ENCODE measurements around the gene ANKS3.

The ANKS3 gene

DNA sequence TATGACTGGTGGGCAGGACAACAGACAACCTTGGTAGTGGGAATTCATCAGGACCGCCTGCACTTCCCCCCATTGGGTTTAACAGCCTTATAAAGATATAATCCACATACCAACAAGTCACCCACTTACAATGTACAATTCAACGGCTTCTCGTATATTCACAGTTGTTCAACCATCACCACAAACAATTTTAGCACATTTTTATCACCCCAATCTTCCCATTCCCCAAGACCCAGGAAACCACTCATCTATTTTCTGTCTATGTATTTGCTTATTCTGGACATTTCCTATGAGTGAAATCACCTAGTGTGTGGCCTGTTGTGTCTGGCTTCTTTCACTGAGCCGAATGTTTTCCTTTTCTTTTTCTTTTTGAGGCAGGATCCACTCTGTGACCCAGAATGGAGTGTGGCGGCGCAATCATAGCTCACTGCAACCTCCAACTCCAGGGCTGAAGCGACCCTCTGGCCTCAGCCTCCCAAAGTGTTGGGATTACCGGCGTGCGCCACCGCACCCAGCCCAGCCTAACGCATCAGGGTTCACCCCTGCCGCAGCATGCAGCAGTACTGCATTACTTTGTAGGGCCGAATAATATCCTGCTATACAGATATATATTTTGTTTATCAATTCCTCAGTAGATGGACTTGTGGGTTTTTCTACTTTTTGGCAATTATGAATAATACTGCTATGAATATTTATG lies 10.9 kb downstream of the ANKS3 start:
- DNase-seq: no peak

DNA sequence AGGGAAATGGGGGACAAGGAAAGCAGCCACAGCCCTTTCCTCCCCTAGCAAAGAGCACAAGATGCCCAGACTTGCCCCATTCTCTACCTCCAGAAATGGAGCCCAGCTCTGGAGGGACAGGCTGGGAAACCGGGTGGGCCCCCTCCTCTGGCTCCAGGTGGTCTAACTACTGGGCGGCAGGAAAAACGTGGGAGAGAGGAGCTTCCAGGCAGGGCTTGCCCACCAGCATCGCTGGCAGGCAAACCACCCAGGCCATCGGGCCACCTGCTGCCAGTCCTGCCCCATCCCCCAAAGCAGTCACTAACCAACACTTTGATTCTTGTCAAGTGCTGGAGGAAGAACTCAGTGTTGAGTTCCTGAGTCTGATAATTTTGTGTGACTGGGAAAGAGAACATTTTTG lies 15.6 kb downstream of the ANKS3 start:
- DNase-seq: no peak

DNA sequence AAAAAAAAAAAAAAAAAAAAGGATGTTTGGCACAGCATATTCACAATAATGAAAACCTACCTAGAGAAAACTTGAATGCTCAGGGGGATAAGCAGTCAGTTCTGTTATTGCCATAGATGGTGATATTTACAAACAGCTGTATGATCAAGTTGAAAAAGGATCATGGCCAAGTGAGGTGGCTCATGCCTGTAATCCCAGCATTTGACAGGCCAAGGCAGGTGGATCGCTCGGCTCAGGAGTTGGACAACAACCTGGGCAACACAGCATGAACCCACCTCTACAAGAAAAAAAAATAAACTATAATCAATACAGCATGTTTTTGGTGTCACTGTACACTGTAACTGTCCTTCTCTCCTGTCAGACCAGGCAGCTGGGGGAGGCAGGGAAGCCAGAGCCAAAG lies 19.1 kb downstream of the ANKS3 start:
- DNase-seq: no peak

DNA sequence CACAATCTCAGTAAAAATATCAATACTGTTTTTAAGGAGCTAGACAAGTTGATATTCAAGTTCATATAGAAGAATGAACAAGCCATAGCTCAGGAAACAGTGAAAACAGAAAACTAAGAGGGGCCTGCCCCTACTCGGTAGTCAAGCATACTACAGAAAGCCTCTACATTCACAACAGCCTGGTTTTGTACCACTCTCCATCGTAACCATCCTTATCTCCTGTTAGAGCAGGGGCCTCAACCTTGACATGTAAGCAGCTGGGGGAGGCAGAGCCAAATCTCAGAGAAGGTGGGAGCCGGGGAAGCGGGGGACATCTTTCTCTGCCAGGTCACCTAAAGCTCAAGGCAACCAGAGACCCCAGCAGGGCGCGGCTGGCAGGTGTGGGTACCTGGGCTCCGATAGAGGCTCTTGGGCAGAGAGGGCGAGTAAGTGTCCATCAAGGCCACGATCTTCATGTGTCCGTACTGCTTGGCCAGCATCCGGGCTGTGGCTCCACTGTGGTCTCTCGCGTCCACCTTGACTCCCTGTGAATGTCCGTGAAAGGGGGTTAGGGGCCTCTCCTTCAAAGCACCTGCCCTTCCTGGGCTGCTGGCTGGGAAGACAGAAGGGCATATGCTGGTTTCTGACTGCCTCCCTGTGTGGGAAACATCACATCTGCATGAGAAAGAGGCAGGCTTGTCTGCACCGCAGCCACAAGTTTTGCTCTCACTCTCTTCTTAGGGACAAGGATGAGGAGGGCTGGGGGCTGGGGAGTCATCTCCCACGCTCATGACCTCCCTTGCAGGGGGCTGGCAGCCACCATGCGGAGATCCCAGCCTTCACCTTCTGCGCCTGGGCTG lies 20.2 kb downstream of the ANKS3 start:
- DNase-seq: no peak

DNA sequence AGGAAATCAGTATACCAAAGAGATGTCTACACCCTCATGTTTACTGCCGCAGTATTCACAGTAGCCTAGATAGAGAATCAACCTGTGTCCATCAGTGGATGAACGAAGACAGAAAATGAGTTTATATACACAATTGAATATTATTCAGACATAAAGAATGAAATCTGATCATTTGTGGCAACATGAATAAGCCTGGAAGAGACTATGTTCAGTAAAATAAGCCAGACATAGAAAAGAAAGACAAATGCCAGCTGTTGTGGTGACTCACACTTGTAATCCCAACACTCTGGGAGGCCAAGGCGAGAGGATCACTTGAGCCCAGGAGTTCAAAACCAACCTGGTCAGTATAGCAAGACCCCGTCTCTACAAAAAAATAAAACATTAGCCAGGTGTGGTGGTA lies 24.6 kb downstream of the ANKS3 start:
- DNase-seq: no peak

DNA sequence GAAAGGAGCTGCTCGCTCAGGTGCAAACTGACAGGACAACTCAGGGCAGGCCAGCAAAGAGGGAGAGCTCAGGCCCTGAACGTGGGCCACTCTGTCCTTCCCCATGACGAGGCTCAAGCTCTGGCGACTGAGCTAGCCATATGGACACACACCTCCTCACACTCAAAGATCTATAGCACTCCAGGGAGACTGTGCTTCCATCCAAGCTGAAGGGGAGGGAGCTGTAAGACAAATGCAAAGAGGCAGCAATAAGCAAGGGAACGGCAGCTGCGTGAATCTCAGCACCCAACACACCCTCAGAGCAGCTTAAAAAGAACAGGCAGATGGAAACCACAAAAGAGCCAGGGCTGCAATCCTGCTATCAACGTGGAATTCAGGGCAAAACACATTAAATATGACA lies 27.2 kb downstream of the ANKS3 start:
- DNase-seq: no peak

DNA sequence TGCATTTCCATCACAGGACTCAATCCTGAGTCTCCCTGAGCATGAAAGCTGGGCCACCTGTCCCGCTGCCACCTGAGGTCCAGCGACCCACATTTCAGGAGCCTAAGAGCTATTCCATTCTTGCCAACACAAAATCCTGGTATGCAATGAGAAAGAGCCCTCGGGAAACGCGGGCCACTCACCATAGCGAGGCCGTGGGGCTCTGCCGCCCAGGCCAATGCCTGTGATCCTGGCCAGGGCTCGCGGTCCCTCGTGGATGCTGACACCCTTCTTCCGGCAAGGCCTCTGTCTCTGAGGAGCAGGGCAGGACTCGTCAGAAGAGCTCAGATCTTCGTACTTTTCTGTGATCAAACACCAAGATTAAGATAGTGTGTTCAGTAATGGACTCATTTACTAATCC lies 29.2 kb downstream of the ANKS3 start:
- DNase-seq: no peak

DNA sequence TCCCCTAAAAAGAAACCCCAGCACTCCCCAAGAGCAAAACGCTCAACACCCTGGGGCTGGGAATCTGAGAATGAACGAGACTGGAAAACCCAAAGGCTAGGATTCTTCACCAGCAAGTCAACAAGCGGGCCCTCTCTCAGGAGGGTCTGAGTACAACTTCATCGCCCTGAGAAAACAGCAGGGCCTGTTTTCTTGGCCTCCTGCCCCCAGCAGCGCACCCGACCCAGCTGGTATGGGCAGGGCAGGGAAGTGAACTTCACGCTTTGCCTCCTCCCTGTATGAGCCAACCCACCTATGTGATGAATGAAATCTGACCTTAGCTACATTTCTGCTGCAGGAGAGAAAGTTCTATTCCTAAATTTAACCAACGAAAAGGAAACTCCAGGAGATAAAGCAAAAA lies 29.6 kb downstream of the ANKS3 start:
- no peak for DNase-seq

DNA sequence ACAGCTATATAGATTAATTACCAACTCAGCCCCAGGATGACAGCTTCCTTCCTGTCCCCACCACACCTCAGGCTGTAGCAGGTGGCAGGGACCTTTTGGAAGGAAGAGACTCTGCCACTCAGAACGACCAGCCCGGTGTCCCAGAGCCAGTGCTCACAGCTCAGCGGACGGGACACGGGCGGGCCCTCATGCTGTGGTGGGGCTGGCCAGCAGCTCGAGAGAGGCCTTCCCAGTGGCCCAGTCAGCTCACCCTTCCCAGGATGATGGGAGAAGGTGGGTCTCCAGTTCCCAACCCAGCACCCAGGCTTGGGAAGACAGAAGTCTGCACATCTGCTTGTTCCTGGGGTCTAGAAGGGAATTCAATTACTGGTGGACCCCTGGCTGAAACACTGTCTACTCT lies 30.2 kb downstream of the ANKS3 start:
- no peak for DNase-seq

DNA sequence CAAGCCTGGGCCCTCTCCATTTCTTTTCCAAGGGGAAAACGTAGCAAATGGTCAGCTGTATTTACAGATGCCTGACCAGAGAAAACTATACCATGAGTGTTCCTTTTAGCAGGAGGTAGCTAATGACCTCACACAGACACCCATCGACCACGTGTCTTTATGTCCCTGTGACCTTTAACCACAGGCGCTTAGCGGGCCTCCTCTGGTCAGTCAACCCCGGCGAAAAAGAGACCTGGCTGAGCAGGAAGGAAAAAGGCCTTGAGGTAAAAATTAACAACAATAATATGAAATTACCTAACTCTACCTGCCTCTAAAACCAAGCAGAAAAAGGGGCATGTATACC lies 31.6 kb downstream of the ANKS3 start:
- no peak for DNase-seq

DNA sequence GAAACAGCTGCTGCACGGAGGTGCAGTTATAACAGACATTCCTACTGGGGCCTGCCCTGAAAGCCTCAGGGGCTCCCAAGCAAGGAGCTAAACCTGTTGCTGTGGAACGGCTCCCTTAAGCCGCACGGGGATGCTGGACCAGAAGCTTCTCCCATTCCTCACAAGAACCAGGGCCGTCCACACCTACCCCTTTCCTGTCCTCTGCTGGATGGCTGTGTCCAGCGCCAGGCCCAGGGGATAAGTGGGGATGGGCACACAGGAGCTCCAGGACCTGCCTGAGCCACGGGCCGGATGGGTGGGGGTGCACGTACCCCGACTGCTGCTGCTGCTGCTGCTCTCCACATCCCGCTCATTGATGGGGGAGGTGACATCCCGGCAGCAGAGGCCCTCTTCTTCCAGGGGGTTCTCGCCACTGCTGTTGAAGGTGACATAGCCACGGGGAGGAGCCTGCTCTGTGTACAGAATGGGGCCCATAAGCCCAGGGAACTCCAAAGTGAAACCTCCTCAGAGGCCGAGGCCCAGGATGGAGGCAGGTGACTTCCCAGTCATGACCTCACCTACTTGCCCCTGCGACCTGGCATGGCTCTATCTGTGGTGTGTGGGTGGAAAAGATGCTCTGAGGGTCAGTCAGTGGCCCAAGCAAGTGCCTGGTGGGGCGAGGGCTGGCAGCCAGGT lies 32.1 kb downstream of the ANKS3 start:
- no peak for DNase-seq

DNA sequence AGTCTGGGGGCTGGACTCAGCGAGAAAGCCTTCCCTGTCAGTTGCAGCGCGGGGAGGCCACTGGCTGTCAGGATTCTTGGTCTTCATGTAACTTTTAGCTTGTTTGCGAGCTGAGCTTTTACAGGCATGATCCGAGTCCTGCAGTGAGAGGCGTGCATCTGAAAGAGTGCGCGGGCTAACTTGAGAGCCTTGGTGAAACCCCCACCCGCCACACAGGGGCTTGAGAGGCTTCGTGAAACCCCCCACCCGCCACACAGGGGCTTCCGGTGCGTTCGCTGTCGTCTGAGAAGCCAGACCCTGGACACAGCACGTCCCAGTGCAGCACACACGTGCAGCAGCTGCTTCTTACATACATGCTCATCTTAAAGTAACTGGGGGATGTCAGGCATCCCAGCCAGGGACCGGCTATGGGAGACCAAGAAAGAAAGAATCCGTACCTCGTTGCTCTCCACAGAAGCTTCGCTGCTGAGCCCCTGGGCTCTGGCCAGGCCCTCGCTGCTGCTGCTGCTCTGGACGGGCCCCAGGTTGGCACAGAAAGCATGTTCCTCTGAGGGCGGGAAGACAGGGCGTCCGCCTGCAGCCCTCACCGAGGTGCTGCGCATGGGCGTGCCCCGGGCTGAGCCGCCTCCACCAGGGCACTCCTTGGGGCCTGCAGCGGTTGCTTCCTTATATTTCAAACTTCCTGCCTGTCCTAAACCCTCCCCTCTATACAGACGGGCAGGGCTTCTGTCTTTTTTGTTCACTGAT lies 32.9 kb downstream of the ANKS3 start:
- DNase-seq: no peak

DNA sequence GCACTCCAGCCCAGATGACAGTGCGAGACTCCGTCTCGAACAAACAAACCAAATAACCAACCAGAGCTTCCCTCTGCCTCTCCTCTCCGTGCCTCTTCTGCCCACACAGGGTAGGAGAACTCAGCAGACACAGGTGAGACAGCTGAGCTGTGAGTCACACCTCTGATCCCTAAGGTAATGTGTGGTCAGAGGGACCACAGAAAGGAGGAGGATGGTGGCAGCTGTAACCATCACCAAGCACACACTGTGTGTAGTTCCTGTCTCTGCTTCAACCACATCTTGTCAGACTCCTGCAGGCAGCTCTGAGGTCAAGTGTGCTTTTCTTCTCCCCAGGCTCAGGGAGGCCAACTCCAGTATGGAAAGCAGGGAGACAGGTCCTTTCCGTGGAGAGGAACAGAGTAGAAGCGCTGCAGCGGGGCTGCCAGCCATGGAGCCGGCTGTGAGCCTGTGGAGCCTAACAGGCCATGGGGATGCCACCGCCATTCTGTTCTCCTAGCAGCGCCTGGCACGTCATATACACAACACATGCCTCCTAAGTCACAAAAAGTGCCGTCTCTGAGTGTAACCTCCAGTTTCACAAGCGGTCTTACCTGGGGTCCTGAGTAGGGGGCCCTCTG lies 33.6 kb downstream of the ANKS3 start:
- no peak for DNase-seq

DNA sequence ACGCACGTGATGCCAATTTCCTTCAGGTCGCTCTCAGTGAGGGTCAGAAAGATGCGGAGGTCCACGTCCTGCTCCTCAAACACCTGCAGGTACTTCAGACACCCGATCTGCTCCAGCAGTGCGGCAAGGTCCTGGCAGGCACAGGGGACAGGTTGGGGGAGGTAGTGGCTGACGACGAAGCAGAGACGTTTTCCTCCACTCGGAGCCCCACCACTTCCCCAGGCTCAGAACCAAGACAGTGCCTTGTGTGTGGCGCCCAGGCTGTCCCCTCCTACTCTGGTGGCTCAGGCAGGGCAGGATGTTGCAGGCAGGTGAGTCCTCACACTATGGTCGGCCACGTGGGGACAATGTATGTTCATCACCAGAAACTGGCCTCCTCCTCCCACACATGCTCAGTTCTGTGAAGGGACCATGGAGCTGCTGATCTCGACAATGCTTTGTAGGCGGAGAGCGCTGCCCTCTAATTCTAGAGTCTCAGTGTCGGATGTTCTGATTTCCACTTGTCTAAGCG lies 35.0 kb downstream of the ANKS3 start:
- no peak for DNase-seq

DNA sequence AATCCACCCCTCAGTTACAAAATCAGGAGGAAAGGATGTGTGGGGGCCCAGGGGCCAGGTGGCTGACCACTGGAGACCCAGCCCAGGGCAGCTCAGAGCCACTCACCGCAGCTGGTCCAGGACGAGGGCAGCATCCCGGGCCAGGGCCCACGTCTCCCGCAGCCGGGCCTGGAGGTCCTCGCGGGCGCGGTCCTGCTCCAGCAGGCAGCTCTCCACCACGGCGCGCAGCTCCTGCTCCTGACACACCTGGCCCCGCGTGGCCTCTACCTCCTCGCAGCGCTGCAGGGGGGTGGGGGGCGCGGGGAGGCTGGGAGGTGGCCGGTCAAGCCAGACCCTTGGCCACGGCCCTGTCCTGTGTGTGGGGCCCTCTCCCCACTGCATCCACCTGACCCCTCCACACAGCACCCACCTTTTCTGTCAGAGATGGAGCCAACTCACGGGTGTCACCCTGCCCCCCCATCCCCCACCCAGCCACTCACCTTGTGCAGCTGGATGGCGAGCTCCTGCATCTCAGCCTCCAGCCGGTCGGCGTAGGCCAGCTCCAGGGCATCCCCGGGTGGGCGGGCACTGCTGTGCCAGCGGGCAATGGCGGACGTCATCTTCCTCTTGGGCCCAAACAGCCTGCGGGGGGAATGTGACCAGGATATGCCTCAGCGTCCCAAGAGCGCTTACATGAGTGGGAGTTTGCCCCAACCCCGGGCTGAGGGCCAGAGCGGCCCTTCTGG lies 35.6 kb downstream of the ANKS3 start:
- no peak for DNase-seq

DNA sequence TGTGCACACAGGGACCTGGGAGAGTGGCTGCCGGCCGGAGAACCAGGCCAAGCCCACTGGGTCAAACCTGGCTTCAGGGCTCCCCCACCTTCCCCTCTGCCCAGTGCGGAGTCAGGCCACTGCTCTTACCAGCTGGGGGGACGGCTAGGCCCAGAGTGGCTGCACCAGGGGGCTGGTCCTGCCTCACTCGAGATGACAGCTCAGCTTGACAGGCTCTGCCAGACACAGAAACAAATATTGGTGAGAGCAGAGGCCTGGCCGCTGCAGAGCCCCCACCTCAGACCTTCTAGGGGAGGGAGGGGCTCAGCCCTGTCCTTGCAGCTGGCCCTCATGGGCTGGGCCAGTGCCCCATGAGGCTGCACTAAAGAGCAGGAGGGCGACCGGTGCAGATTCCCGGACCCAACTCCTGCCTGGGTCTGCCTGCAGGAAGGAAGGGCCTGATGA lies 36.2 kb downstream of the ANKS3 start:
- no peak for DNase-seq

DNA sequence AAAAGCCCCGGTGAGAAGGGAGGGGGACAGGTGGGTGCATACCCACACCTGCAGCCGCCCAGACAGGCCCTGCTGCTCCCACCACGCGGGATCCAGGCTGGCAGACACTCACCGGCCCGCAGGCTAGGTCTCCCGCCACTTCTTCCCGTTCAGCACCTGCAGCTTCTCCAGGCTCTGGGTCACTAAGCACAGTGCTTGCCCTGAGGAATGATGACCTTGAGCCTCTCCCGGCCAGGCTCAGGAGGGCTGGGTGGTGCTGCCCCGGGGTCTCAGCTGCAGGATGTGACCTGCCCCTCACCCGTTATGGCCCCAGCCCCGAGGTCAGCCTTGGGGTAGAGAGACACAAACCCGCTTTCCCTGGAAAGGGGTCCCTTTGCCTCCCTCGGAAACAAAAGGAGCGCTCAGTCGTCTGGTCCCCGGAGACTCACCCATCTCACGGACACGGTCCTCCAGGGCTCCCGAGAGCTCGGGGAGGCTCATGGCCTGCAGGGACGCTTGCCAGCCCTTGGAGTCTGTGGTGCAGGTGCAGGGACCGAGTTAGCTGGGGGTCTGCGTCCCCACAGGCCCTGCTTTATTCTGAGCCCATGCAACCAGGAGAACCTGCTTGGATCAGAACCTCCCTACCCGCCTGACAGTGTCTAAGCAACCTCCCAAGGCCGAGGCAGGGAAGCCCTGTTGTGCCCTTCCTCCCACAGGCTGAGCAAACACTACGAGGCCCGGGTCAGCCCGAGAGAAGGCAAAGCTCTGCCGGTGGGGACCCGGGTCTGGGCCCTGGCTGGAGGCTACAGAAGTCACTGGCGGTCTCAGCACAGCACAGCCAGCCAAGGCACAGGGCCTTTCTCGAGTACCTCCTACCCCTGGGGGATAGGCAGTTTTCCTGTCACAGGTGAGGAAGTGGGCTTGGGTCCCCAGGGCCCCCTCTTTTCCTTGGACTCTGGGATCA lies 36.9 kb downstream of the ANKS3 start:
- DNase-seq: no peak

DNA sequence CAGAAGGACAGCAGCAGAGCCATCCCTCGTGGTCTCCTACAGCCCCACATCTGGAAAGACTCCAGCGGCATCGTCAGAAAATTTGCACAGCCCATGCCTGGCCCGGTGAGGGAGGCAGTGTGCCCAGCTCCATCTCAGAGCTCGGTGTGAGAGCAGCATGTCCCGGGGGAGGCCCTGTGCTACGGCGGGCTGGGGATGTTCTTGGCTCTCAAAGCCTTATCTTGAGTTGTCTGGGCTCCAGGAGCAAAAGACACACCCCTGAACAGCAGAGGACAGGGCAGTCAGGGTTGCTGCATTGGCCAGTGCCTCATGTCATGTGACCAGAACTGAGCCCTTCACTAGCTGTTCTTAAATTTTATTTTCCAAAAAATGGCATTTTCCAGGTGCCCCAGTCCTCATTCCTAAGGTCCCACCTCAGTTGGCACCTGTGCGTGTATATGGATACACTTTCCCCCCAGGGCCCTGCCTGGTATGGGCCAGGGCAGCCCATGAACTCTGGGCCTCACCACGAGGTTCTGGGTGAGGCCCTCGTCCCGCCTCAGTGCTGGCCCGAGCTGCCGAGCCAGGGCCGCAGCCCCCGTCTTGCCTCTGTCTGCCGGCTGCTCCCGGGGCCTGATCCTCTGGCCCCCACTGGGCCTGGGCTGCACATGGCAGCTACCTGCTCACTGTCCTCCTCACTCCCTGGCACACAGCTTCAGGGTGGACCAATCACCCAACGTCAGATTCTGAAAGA lies 37.7 kb downstream of the ANKS3 start:
- no peak for DNase-seq

DNA sequence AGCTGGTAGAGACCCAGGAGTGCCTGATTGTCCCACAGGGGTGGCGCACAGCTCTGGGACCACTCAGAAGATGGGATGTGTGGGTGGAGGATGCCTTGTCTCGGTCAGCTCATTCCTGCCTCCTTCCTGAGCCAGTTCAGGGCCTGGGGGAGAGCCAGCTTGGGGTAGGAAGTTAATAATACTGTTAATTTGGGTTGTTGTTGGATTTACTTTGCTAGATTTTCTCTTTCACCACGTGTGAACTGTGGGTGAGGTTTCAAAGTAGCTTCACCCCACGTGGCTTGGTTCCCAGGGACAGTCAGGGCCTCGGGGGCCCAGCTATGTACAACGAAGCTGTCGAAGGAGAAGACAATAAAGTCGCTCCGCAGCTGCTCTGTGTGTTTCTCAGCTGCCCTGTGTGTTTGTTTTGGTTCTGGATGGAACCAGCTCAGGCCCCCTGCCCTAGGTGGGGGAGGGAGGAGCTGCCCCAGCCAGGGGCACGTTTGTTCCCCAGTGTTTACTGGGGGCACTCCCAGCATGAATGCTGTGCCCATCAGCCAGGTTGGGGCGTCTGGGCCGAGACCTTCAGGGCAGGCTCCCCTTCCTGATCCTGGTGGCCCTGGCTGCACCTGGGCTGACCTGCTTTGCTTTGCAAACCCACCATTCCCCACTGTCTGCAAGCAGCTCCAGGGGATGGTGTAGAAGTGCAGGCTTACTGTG lies 38.4 kb downstream of the ANKS3 start:
- DNase-seq: no peak

All from activated CD4-positive, alpha-beta T cell treated with anti-CD3 and anti-CD28 coated beads, Interleukin-2, amount 50 U/mL, for 4 hours (primary cell).